Progenitor cell of endocrine pancreas (in vitro differentiated cells): ENCODE data around the gene MKKS. TPM values are rescaled to one million over a fixed set of nuclear protein-coding genes. Genes with fewer than 3 reads are reported as not detected.

Source experiments
- DNase-seq: peaks from one replicate; pipeline ENCODE4 v3.0.0; 2021; ENCODE audit warnings: low spot score; ENCODE audit not compliant: unreplicated experiment
- H3K27ac Mint-ChIP-seq: 2 replicates; pipeline ENCODE4 v1.8.0; 2021; ENCODE audit warnings: mild to moderate bottlenecking, moderate library complexity, mixed read lengths
- H3K27me3 Mint-ChIP-seq: 2 replicates; pipeline ENCODE4 v1.8.0; 2021; ENCODE audit warnings: mixed read lengths
- H3K36me3 Mint-ChIP-seq: 2 replicates; pipeline ENCODE4 v1.8.0; 2022; ENCODE audit warnings: mixed read lengths; ENCODE audit not compliant: insufficient read depth
- H3K4me1 Mint-ChIP-seq: 2 replicates; pipeline ENCODE4 v1.8.0; 2021; ENCODE audit warnings: low read depth, mixed read lengths
- H3K4me3 Mint-ChIP-seq: 2 replicates; pipeline ENCODE4 v1.8.0; 2021; ENCODE audit warnings: low read depth, mild to moderate bottlenecking, moderate library complexity, mixed read lengths
- H3K9me3 Mint-ChIP-seq: 2 replicates; pipeline ENCODE4 v1.8.0; 2021; ENCODE audit warnings: low read depth, mixed read lengths
- total RNA-seq: library from RNA; stranded (reverse); gene quantifications from 2 replicates; pipeline ENCODE4 v1.2.1, GENCODE V29; 2021
- TF ChIP-seq, protein P1 (sequence below): fragments of 200-600 bp; sonication (generic); IDR thresholded peaks from one replicate; pipeline ENCODE4 v1.5.0; 2021; ENCODE audit warnings: antibody characterized with exemption, mild to moderate bottlenecking; ENCODE audit not compliant: unreplicated experiment

Gene MKKS
- total RNA-seq, 1 donor from 2014 or later, result 17.8 TPM

DNA sequence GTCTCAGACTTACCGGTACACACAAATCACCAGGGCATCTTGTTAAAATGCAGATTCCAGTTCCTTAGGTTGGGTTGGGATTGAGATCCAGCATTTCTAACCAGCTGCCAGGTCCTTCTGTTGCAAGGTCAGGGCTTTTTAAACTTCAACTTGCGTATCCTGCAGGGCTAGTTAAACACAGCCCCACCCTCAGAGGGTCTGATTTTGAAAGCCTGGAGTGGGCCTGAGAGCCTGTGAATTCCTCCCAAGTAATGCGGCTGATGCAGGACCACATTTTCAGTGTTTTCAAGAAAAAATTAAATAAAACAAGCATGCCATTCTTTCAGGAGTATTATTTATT, 65.3 kb downstream of the MKKS start:
- Mint-ChIP-seq H3K36me3 (peaks cover 4% of the 10 kb centered on the region), H3K9me3 (peaks cover 11% of the 10 kb centered on the region), H3K27me3 (no peaks in the 10 kb centered on the region), H3K27ac (no peak overlapping the region), H3K4me1 (peaks cover 45% of the 10 kb centered on the region), H3K4me3 (no peak overlapping the region)
- TF ChIP-seq, protein P1, sequence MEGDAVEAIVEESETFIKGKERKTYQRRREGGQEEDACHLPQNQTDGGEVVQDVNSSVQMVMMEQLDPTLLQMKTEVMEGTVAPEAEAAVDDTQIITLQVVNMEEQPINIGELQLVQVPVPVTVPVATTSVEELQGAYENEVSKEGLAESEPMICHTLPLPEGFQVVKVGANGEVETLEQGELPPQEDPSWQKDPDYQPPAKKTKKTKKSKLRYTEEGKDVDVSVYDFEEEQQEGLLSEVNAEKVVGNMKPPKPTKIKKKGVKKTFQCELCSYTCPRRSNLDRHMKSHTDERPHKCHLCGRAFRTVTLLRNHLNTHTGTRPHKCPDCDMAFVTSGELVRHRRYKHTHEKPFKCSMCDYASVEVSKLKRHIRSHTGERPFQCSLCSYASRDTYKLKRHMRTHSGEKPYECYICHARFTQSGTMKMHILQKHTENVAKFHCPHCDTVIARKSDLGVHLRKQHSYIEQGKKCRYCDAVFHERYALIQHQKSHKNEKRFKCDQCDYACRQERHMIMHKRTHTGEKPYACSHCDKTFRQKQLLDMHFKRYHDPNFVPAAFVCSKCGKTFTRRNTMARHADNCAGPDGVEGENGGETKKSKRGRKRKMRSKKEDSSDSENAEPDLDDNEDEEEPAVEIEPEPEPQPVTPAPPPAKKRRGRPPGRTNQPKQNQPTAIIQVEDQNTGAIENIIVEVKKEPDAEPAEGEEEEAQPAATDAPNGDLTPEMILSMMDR, result no peak
- DNase-seq, result no peak

DNA sequence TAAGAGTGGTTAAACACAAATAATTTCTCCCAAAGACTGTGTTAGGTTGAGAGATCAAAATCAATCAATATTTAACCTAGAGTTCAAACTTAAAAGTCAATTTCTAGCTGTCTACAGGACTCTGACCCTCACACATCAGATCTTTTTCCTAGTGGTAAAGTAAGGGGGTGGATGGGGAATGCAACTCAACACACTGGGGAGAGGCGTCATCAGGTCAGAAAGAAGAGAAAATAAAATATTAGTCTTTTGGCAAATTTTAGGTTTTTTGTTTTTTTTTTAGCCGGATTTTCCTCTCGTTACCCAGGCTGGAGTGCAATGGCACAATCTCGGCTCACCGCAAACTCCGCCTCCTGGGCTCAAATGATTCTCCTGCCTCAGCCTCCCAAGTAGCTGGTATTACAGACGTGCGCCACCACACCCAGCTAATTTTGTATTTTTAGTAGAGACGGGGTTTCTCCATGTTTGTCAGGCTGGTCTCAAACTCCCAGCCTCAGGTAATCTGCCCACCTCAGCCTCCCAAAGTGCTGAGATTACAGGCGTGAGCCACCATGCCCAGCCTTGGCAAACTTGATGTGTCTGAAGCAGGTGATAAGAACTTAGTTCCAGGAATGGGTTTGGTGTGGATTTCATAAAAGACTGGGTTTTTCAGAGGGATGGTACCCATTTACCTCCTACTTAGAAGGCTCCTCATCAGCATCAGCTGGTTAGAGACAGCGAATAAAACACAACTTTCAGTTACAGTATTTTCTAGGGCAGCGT, 65.9 kb downstream of the MKKS start:
- no peak for DNase-seq
- H3K4me1 Mint-ChIP-seq, result peaks cover 45% of the 10 kb centered on the region
- TF ChIP-seq, protein P1, result no peak
- no peaks in the 10 kb centered on the region for H3K36me3 Mint-ChIP-seq
- H3K9me3 Mint-ChIP-seq, result peaks cover 9% of the 10 kb centered on the region
- H3K27me3 Mint-ChIP-seq, result no peaks in the 10 kb centered on the region
- no peak overlapping the region for H3K4me3 Mint-ChIP-seq
- H3K27ac Mint-ChIP-seq, result no peak overlapping the region

DNA sequence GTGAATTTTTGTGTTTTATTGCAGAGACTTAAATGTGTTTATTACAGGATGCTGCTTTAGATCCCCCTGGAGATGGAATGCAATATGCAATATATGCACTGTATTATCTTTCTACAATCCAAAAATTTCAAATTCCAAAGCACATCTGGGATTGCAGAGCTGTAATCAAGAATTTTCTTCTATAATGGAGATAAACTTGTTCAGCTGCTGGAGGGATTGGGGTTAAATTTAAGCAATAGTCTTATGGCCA, 66.4 kb downstream of the MKKS start:
- H3K36me3 Mint-ChIP-seq, result no peaks in the 10 kb centered on the region
- TF ChIP-seq, protein P1, result no peak
- no peaks in the 10 kb centered on the region for H3K27me3 Mint-ChIP-seq
- H3K9me3 Mint-ChIP-seq, result peaks cover 8% of the 10 kb centered on the region
- no peak overlapping the region for H3K4me3 Mint-ChIP-seq
- H3K4me1 Mint-ChIP-seq, result peaks cover 45% of the 10 kb centered on the region
- no peak overlapping the region for H3K27ac Mint-ChIP-seq
- no peak for DNase-seq

GRCh38 chr20:10366898-10367692, 66.9 kb downstream of the MKKS start:
- DNase-seq, result no peak
- no peaks in the 10 kb centered on the region for H3K27me3 Mint-ChIP-seq
- TF ChIP-seq, protein P1, result no peak
- peaks cover 46% of the 10 kb centered on the region for H3K4me1 Mint-ChIP-seq
- no peak overlapping the region for H3K4me3 Mint-ChIP-seq
- peak overlapping the region; percentile 71 for H3K27ac Mint-ChIP-seq
- H3K9me3 Mint-ChIP-seq, result peaks cover 8% of the 10 kb centered on the region
- no peaks in the 10 kb centered on the region for H3K36me3 Mint-ChIP-seq

- Mint-ChIP-seq H3K36me3 (no peaks in the 10 kb centered on the region), H3K4me3 (no peak overlapping the region), H3K27me3 (no peaks in the 10 kb centered on the region), H3K27ac (no peak overlapping the region), H3K4me1 (peaks cover 37% of the 10 kb centered on the region), H3K9me3 (peaks cover 3% of the 10 kb centered on the region)
- DNase-seq, result no peak
- TF ChIP-seq, protein P1, result no peak
Observed at GRCh38 chr20:10362674-10363073, 71.3 kb downstream of the MKKS start.
